Measurements from ENCODE around the gene TMEM158. TPM values are rescaled to one million over a fixed set of nuclear protein-coding genes. Genes with fewer than 3 reads are reported as not detected.

The TMEM158 gene
- 2.3 TPM for polyA plus RNA-seq (2013, experiment 1 of 2; ENCODE audit: insufficient read length)
- 2.5 TPM for polyA plus RNA-seq (2013, experiment 2 of 2; ENCODE audit: insufficient read length)

DNA sequence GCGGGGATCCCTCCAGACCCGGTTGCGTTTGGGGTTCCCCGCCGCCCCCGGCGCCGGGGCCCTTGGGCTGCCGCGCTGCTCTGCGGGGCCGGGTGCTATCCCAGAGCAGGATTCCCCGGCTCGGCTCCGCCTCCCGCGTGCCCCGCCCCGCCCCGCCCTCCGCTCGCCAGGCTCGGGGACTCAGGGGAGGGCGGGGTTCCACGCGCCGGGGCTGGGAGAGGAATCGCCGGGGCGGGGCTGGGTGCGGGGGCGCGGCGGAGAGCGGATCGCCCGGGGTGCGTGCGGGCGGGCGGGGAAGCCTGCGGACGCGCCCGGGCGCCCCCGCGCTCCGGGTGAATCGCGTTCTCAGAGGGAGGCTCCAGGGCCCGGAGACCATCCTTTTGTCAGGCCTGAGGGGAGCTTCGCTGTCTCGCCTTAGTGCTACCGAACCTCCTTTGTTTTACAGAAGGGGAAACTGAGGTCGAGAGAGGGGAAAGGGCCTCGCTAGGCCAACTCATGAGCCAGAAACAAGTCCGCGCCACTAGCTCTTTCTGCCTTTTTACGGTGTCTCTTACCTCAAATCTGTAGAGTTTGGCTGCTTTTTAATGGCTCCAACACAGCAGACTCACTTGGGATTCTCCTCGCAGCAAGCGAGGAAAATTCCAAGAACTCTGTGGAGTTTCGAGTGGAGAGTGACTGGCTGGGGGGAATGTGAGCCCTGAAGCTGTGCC is at the start of gene TMEM158:
TSS of gene TMEM158 (minus strand) at position 82 of the 710 bp plus-strand sequence. CDS start 260 bp downstream, outside the sequence.
- peak; percentile 78 for DNase-seq

DNA sequence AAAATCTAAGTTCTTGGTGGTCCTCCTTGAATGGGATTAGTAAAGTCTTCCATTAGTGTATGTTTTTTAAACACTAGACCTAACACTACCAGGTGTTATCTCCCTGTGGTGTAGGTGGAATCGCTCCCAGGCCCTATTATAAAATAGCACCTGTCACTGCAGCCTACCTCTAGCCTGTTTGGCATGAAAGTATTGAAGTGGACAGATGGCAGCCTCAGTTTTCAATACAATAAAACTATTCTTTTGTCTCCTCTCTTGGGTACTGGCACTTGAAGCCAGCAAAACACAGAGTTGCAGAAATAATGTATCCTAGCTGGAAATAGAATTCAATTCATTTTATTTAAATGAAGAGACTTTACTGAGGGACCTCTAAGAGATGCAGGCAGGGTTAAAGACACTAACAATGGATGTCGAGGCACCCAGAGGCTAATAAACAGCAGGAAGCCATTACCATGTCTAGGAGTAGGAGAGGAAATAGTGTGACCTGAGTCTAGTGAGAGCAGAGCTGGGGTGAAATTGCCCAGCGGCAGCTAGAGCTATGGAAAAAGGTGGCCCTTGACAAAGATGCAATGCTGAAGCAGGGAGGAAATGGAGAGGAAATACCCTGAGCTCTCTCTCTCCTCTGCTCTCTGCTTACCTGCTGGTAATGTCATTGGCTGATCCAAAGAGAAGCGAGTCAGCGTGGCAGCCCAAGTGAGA is 49.1 kb upstream of the TMEM158 start:
- DNase-seq, result no peak

DNA sequence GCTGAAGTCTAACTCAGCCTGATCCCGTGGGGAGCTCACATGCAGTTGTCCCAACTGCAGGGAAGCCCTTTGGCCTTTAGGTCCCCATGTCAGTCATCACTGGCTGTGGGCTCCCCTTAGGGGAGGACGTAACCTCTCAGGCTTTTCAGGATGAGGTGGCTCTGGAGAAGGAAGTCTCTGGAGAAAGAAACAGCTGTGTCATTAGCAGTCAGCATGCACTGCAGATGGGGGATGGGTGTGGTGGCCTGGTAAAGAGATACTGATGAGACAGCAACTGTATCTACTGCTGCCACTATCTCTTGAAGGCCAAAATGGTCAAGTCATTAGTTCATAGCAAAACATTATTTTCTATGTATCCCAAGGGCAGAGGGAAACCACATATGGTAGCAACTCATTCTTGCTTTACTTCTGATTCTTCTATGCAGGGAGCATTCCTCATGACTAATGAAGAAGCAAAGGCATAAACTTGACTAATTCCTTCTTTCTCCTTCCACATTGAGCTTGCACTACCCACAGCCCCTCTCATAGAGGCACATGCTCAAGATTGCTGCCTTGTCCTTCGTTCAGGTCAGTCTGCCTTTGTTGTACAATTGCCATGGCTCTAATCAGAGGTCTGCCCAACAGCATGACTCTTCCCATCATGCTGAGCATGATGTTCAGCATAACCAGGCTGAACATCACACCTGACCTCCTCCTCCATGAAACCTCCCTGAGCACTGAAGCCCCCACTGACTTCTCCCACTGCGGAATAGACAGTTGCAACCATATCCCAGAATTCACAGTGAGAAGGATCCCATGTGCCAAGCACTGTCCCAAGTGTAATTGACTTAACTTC is 47.8 kb upstream of the TMEM158 start:
- peak; percentile 60 for DNase-seq

DNA sequence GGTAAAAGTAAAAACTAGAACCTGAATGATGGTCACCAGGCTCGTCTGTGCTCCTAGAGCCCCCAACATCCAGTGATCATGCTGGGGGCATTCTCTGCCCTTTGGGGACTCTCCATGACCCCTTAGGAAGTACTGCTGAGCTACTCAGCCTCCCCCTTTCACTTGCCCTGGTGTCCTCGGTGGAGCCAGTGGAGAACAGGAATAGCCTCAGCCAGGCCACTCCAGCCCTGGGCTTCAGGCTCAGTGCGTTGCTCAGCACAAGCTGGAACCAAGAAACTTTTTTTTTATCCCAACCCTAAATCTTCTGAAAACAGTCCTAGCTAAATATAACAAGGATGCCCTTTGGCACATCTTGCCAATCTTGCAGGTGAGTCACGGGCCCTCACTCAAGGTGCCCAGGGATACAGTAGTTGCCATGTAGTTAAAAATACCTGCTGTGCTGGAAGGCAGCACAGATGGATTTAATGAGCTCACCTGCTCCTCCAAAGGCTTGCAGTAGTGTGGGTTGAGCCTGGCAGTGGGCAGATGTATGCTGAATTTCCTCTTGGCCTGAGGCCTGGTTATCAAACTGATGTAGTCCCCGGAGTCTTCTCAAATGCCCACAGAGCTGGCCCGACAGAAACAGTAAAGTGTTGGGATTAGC is 46.9 kb upstream of the TMEM158 start:
- DNase-seq, result no peak

DNA sequence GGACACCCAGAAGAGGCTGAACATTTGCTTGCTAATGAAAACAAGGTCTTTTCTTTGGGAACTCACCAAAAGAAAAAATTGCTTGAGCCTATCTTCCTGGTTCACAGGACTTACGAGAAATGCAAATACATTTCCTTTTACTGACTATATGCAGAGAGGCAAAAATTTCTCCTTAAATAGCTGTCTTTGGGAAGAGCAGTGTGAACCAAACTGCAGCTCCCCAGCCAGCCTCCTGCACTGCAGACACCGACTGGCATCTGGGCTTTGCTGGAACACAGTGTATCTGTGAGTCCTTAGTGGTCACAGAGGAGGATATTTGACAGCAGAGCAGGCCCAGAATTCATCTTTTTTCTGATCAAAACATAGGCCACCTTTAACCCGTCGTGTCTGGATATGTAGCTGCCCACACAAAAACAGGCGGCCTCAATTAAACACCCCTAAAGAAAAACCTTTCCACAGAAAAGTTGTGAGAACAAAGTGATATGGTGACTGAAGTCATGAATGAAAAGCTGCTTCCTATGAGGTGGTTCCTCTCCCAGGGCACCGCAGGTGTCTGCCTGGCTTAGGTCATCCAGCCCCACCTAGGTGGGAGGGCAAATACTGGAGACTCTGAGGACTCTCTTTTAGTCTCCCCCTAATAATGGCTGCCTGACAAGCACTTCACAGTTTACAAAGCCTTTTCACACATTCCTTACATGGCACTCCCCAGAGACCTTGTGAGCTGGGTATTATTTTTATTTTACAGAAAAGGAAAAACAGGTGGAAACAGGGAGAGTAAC is 46.1 kb upstream of the TMEM158 start:
- no peak for DNase-seq

DNA sequence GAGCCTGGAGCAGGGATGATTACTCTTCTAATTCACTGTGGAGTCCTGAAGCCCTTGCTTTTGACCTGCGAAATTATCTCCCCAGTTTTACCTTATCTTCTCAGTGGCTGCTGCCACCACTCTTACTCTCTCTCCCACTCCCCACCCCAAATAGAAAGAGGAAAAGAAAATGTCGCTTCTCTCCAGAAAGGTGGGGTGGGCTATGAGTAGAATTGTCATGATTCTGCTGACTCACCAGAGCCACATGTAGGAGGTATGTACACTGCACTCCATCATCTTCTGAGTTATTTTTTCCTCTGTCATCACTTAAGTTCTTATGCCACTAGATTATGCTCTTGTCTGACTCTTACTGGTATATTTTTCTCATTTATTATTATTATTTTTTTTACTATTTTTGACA is 43.9 kb upstream of the TMEM158 start:
- peak; percentile 13 for DNase-seq

DNA sequence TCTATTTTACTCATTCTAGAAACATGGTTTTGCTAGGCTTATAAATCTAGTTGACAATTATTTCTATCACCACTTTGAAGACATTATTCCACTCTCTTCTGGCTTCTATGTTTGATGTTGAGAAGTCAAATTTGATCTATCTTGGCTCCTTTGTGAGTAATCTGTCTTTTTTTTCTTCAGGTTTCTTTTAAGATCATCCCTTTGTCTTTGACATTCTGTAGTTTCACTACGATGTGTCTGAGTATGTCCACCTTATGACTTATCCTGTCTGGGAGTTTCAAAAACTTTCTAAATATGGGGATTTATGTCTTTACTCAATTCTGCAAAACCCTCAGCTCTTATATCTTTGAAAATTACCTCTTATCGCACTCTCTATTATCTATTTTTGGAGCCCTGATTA is 41.0 kb upstream of the TMEM158 start:
- no peak for DNase-seq

DNA sequence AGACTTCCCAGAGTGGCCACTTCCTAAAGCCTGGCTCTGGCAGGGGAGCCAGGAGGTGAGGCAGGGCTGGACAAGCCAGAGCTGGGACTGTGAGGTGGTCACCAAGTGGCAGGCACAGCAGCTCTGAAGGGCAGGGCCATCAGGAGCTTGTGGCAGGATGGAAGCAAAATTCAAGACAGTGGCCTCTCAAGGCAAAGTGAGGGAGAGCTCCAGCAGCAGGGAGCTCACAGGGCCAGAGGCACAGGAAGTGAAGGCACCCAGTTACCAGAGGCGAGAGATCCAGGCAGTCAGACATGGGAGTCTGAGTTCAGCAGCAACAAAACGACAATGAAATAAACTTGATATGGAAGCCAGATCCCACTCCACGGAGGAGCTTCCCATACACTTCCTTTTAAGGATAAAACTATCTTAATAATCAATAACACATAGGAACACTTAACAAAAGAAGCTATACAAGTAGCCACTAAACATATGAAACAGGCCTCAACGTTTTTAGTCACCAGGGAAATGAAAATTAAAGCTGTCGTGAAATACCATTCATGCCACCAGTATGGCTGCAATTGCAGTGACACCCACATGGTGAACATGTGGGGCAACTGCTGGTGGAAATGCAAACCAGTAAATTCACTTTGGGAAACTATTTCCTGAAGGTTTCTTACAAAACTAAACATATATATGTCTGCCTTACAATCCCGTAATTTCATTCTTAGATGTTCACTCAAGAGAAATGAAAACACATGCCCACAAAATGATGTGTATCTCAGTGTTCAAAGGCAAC is 35.4 kb upstream of the TMEM158 start:
- DNase-seq, result peak; percentile 33

DNA sequence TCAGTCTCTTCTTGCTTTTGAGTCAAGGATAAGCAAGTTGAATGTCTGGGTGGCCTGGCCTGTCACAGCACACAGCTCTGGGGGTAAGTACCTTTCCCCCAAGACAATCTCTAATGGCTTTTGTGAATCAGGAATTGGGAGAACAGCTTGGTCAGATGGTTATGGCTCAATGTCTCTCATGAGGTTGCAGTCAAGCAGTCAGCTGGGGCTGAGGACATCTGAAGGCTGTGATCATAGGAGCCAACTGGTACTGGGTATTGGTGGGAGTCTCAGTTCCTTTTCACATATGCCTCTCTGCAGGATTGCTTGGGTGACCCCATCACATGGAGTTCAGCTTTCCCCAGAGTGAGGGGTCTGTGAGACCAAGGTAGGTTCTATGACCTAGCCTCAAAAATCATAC is 33.0 kb upstream of the TMEM158 start:
- no peak for DNase-seq

DNA sequence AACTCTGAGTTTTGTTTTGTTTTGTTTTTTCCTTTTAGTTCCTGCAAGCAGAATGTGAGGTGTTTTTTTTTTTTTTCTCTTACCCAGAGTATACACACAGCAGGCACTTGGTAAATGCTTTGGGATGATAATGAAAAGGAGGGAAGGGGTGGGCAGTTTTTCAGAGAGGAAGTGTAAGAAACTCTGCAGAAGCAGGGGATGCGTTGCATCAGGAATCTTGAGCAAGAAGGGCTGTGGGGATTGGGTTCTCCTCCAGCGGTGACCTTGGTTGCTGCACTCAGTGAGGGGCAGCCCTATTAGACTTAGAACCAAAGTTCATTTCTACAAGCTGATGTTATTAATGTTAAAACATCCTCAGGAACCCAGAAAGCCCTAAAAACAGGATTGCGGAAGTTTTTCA is 32.2 kb upstream of the TMEM158 start:
- no peak for DNase-seq

DNA sequence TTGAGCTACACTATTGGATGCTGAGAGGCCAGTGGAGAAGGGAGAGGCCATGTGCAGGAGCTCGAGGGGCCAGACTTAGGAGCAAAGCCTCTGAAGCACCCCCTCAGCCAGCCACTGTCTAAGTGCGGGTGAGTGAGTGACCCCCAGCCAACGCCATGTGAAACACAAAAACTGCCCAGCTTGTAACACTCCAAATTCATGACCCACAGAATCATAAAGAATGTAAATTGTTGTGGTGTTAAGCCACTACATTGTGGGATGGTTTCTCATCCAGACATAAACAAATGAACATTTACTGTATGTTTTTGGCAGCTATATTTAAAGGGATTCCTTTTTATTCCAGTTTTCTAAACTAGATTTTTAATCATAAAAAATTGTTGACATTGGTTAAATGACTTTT is 27.2 kb upstream of the TMEM158 start:
- no peak for DNase-seq

DNA sequence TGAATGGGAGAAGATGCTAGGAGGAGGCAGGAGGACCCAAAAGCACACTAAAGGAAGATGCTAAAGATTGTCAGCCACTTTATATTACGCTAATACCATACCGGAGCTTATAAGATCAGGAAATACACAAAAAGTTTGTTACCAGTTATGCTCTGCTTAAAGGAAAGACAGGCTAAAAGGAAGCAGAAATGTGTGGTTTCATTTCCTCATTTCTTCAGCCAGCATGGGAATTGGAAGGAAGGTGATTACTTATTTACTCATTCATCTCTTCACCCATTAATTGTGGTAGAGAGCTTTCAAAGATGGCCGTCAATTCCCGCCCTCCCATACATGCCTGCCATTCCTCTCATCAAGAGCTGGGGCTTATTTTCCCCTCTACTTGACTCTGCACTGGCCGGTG is 26.7 kb upstream of the TMEM158 start:
- no peak for DNase-seq

DNA sequence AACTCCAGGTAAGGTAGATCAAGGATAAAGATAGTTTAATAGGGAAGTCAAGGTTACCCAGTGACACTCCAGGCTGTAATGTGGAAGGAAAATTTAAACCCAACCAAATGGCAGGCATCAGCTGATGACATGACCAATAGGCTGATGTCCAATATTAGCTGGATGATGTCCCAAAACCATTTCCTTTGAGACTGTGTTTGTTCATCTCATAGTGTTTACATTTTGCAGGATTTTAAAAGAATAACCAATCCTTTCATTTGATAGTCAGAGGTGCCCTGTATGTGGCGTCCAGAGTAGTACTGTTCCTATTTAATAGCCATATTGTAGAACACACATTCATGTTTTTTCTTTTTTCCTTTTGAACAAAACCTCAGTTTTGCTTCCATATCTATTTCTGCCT is 23.3 kb upstream of the TMEM158 start:
- no peak for DNase-seq

DNA sequence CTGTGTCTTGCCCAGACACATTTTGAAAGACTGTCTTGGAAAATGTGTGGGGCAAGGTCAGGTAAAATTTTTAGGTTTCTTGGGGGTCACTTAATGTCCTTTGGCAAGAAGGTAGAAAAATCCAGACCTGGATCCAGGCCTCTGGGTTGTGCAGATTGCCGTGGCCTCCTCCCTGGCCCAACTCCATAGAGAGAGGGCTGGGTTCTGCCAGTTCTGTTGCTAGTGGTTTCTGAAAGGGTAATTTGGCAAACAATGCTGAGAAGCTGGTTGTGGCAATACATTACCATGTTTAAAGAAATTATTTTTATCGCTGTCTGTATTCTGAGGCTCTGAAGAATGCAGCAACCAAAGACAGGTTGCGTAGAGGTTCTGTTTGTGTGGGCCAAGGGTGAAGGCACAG is 20.2 kb upstream of the TMEM158 start:
- no peak for DNase-seq

DNA sequence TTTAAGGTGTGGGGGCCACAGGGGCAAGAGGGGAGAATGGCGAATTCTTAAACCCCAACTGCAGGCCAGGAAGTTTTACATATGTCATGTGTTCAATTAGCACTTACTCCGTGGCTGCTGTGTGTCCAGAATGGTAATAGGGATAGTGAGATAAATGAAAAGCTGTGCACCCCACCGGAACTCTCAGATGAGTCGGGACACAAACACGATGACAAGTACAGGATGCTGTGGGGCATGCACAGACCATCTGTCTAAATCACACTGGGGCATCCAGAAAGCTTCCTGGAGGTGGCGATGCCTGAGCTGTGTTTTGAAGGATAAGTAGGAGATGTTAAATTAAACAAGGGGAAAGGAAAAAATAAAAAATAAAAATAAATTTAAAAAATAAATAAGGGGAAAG is 18.3 kb upstream of the TMEM158 start:
- DNase-seq, result no peak

DNA sequence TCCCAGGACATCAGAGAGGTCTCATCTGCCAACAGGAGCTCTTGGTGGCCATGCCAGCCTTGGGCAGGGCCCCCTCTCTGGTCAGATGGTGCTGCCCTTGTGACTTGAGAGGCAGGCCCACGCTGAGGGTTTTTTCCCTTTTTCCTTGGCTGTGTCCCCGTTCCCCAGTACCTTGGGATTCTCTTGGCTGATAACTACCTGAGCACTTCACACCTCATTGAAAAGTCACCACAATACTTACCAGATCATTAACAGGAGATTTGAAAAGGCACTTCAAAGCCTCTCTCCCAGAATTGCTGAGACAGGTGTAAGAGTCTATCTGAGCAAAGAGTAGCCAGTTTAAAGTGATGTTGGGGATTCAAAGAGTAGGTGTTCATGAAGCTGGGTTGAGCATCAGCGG is 15.1 kb upstream of the TMEM158 start:
- DNase-seq, result no peak

DNA sequence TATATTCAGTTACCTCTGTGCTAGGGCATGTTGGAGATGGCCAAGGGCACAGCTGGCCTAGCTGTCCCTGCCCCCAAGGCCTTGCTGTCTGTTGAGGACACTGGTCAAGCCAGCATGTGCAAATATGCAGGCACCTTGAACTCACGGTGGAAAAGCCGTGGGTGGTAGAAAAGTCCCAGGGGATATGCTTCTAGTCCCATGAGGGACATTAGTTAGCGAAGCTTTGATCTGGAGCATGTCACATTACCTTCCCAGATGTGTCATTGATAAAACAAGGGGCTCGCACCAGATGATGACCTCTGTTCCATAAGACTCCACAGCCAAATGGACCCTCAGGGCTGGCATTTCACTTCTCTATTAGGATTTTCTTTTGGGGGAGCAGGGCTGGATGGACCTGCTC is 14.2 kb upstream of the TMEM158 start:
- DNase-seq, result no peak

DNA sequence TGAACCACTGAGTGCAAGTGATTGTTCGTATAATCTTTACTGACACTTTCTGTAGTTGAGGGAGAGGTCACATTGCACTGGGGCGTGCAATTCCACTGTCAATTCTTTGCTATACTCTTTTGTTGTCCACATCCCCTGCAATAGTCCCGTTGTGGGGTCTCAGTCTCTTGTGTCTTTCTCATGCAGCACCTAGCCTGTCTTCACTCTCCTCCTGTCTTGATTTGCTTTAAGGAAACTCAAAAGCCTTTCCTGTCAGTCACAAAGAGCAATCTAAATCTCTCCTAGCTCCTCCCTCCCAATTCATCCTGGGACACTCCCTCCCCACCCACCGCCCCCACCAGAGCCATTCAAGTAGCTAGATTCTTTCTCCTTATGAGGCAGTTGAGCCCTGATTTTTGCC is 13.2 kb upstream of the TMEM158 start:
- no peak for DNase-seq

DNA sequence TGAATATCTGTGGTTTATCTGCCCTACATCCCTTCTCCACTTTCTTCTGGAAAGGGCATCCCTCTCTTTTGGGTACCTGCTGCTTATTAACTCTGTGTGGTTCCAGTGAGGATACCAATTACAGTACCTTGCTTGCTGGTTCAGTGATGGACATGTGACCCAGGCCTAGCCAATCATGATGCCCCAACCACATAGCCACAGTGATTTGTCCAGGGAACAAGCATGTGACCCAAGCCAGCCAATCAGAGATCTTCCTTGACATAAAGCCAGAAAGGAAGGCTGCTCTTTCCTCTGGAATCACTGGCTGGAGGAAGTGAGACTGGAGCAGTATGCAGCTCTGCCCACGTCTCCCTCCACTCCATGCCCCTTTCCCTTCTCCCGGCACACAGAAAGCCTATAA is 10.9 kb upstream of the TMEM158 start:
- DNase-seq, result no peak

DNA sequence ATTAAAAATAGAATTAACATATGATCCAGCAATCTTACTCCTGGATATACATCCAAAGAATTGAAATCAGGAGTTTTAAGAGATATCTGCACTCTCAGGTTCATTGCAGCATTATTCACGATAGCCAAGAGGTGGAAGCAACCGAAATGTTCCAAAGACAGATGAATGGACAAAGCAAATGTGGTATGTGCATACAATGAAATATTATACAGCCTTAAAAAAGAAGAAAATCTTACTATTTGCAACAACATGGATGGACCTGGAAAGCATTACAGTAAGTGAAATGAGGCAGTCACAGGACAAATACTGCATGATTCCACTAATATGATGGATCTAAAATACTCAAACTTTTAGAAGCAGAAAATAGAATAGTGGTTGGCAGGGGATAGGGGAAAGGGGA is 9.3 kb upstream of the TMEM158 start:
- DNase-seq, result no peak

DNA sequence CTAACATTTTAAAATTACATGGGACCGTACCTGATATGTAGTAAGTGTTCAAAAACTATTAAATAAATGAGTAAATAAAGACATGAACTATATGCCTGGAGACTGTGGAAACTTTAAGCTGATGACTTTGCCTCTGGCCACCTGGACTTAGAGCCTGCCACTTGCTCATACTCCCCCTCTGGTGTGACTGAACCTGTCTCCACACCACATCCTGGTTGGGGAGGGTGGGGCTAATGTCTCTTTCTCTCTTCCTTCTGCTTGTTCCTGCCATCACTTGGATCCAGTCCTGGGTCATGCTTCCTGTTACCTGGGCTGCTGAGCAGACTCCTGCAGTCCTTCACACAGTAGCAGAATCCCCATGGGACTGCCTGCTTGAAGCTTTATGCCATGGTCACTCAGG is 8.2 kb upstream of the TMEM158 start:
- DNase-seq, result no peak
